ENCODE results near the gene PSMB7. TPM values are rescaled to one million over a fixed set of nuclear protein-coding genes. Genes with fewer than 3 reads are reported as not detected.

The PSMB7 gene
- total and polyA plus RNA-seq, 2 donors (not counting 1 experiment from before 2014, with no cell fraction given), result 69.5 to 73.1 TPM

DNA sequence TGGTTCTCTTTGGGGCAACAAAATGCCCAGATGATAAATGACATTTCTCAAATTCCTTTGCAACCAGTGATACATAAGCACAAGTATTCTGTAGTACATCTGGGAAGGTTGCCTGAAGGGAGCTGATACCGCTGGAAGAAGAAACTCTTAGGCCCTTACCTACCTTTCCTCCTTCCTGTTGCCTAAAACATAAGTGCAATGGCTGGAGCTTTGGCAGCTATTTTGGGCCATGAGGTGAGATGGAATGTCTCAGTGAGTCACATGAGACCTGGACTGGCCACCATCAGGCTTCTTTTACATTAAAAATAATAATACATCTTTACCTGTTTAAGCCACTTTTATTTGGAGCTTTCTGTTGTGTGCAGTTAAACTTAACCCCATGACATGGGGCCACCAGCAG, 23.8 kb upstream of the PSMB7 start:
- ChIA-PET CTCF (interaction anchor here (0.6 to 1.0 kb wide), 2 partner anchors 8 to 506 kb away, joined by 3 read pairs; no protein-coding TSS in a partner anchor), POLR2A (no interaction called here)
- WGBS (ENCODE audit: insufficient coverage), result no CpG with 5 or more reads among the region's 1 CpG
- no peaks in the 10 kb centered on the region for H4K20me1 ChIP-seq (ENCODE audit: control insufficient read depth, insufficient read depth, low read length, poor library complexity, severe bottlenecking)
- H3K9me3 ChIP-seq (ENCODE audit: control extremely low read depth in 1 of 3, control insufficient read depth in 2 of 3, insufficient read depth in 1 of 3, low read length in 2 of 3), result peaks cover 0 to 23% (median 7%) of the 10 kb centered on the region in 3 donors
- no peak for DNase-seq
- H3K9ac ChIP-seq (ENCODE audit: low read length), result no peak overlapping the region
- H3K4me2 ChIP-seq (replicated peaks; ENCODE audit: low read depth, low read length, poor library complexity, severe bottlenecking), result no peak overlapping the region
- peaks cover 0 to 10% (median 0%) of the 10 kb centered on the region in 4 experiments for H3K27me3 ChIP-seq (replicated peaks in 1 of 4; ENCODE audit: control extremely low read depth in 1 of 4, control insufficient read depth in 3 of 4, insufficient read depth in 4 of 4, low read length in 3 of 4)
- H3K27ac ChIP-seq (ENCODE audit: low read length in 2 of 2), result no peak overlapping the region
- Mint-ChIP-seq H3K4me3 (no peak overlapping the region), H3K9me3 (ENCODE audit: insufficient read depth) (peaks cover 3% of the 10 kb centered on the region), H3K27ac (no peak overlapping the region), H3K27me3 (peaks cover 31% of the 10 kb centered on the region), H3K4me1 (no peaks in the 10 kb centered on the region)
- TF ChIP-seq, protein P1, sequence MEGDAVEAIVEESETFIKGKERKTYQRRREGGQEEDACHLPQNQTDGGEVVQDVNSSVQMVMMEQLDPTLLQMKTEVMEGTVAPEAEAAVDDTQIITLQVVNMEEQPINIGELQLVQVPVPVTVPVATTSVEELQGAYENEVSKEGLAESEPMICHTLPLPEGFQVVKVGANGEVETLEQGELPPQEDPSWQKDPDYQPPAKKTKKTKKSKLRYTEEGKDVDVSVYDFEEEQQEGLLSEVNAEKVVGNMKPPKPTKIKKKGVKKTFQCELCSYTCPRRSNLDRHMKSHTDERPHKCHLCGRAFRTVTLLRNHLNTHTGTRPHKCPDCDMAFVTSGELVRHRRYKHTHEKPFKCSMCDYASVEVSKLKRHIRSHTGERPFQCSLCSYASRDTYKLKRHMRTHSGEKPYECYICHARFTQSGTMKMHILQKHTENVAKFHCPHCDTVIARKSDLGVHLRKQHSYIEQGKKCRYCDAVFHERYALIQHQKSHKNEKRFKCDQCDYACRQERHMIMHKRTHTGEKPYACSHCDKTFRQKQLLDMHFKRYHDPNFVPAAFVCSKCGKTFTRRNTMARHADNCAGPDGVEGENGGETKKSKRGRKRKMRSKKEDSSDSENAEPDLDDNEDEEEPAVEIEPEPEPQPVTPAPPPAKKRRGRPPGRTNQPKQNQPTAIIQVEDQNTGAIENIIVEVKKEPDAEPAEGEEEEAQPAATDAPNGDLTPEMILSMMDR (IDR thresholded peaks at IDR 0.05), result no peak
- no peak for TF ChIP-seq EZH2 (IDR thresholded peaks at IDR 0.05; ENCODE audit: borderline replicate concordance, insufficient read depth, low read depth, low read length, poor library complexity, severe bottlenecking)
- intact Hi-C loops (cut with micrococcal nuclease), result no loop called here
- no peaks in the 10 kb centered on the region for H3K79me2 ChIP-seq (ENCODE audit: control insufficient read depth, insufficient read depth, low read length)
- H2AFZ ChIP-seq (ENCODE audit: insufficient read depth, low read depth, low read length, poor library complexity, severe bottlenecking), result no peak overlapping the region
- ATAC-seq (ENCODE audit: low read depth), result no peak
- no peaks in the 10 kb centered on the region for H3K4me1 ChIP-seq (ENCODE audit: control insufficient read depth in 2 of 2, insufficient read depth in 2 of 2, low read length in 2 of 2)
- H3K4me3 ChIP-seq (ENCODE audit: control extremely low read depth in 1 of 5, extremely low read depth in 1 of 5, insufficient read depth in 1 of 5, low read depth in 2 of 5, low read length in 4 of 5), result no peak overlapping the region
- no peaks in the 10 kb centered on the region for H3K36me3 ChIP-seq (replicated peaks in 1 of 2; ENCODE audit: control extremely low read depth in 1 of 2, control insufficient read depth in 1 of 2, extremely low read depth in 1 of 2, insufficient read depth in 2 of 2, low read length in 1 of 2)

DNA sequence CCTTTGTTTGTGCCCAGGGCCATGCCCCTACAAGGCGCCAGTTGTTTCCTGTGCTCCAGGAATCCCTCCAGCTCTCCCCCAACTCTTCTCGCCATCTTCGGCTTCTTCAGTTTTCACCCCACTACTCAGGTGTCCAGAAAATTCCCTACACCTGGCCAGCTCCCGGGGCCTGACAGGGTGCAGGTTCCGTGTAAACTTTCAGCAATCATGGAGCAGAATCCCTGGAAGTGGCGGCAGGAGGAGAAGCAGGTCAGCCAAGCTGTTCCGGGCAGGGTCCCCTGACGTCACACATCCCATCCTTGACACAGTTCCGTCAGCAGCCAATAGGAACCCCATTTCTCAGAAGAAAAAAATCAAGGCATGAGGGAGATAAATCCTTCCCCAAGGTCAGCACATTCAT, 22.8 kb upstream of the PSMB7 start:
- Histone ChIP-seq H3K4me1 (ENCODE audit: control insufficient read depth in 2 of 2, insufficient read depth in 2 of 2, low read length in 2 of 2) (no peaks in the 10 kb centered on the region), H3K79me2 (ENCODE audit: control insufficient read depth, insufficient read depth, low read length) (no peaks in the 10 kb centered on the region), H3K27ac (ENCODE audit: low read length in 2 of 2) (no peak overlapping the region), H3K4me3 (ENCODE audit: control extremely low read depth in 1 of 5, extremely low read depth in 1 of 5, insufficient read depth in 1 of 5, low read depth in 2 of 5, low read length in 4 of 5) (no peak overlapping the region), H3K9me3 (ENCODE audit: control extremely low read depth in 1 of 3, control insufficient read depth in 2 of 3, insufficient read depth in 1 of 3, low read length in 2 of 3) (peaks cover 0 to 23% (median 7%) of the 10 kb centered on the region in 3 donors), H3K27me3 (replicated peaks in 1 of 4; ENCODE audit: control extremely low read depth in 1 of 4, control insufficient read depth in 3 of 4, insufficient read depth in 4 of 4, low read length in 3 of 4) (peaks cover 0 to 10% (median 0%) of the 10 kb centered on the region in 4 experiments), H2AFZ (ENCODE audit: insufficient read depth, low read depth, low read length, poor library complexity, severe bottlenecking) (no peak overlapping the region), H3K9ac (ENCODE audit: low read length) (no peak overlapping the region), H4K20me1 (ENCODE audit: control insufficient read depth, insufficient read depth, low read length, poor library complexity, severe bottlenecking) (no peaks in the 10 kb centered on the region), H3K36me3 (replicated peaks in 1 of 2; ENCODE audit: control extremely low read depth in 1 of 2, control insufficient read depth in 1 of 2, extremely low read depth in 1 of 2, insufficient read depth in 2 of 2, low read length in 1 of 2) (no peaks in the 10 kb centered on the region), H3K4me2 (replicated peaks; ENCODE audit: low read depth, low read length, poor library complexity, severe bottlenecking) (no peak overlapping the region)
- ChIA-PET POLR2A (no interaction called here), CTCF (no interaction called here)
- no peak overlapping the region for H3K27ac Mint-ChIP-seq
- peaks cover 24% of the 10 kb centered on the region for H3K27me3 Mint-ChIP-seq
- H3K9me3 Mint-ChIP-seq (ENCODE audit: insufficient read depth), result peaks cover 3% of the 10 kb centered on the region
- no peak overlapping the region for H3K4me3 Mint-ChIP-seq
- no peaks in the 10 kb centered on the region for H3K4me1 Mint-ChIP-seq
- 94% methylated on average over 9 of the region's 9 CpGs for WGBS (ENCODE audit: insufficient coverage)
- DNase-seq (no peak), ATAC-seq (ENCODE audit: low read depth) (no peak)
- TF ChIP-seq, protein P1 (IDR thresholded peaks at IDR 0.05), result no peak
- TF ChIP-seq EZH2 (IDR thresholded peaks at IDR 0.05; ENCODE audit: borderline replicate concordance, insufficient read depth, low read depth, low read length, poor library complexity, severe bottlenecking), result no peak
- intact Hi-C loops (cut with micrococcal nuclease), result no loop called here

All from B cell (primary cell).